ENCODE data around the gene PGBD2. TPM values are rescaled to one million over a fixed set of nuclear protein-coding genes. Genes with fewer than 3 reads are reported as not detected.

The PGBD2 gene
- total and polyA plus RNA-seq, 9 of the 15 experiments (the other 6 are each of a cell fraction or from before 2014, with no cell fraction given) = 11.9 to 21.8 (median 14.7) TPM

DNA sequence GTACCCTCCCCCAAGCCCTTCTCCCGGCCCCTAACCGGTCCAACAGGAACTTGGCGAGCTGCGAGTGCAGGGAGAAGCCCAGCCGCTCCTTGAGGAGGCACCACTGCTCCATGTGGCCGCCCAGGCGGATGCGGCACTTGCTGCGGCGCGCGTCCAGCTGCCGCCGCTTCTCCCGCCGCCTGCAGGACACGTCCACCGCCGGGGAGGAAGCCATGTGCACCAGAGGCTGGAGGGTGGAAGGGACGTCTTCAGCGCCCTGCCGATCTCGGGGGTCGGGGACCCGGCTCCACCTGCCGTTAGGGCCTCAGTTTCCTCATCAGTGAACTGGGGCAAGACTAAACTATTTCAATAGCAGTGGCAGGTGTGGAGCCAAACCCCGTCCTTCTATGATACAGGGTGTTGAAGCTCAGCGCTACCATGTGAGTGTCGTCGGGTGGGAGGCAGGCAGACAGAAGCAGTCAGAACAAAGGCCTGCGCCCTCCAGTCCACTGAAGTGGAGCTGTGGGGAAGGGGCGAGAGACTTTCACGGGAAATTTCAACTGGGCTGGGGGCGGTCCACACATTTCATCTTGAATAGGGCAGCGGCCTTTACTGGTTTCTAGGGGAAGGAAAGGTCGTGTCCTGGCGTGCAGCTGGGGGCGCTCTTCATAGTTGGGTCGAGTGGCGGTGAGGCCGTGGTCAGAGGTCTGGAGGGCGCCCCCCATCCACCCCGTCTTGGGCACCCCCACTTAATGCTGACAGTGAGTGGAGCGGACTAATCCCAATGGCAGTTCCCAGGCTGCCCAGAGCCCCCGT, 47.7 kb upstream of the PGBD2 start (continued):
- peak; percentile 80 for TF ChIP-seq RBFOX2 (IDR thresholded peaks at IDR 0.05; ENCODE audit: low read depth, low read length)
- no peak for TF ChIP-seq ELF2 (CRISPR knock-in tag; IDR thresholded peaks at IDR 0.05)
- peak in 1 of 2 experiments; percentile 67; a peak in 1 of 4 replicates for TF ChIP-seq FOXA3 (CRISPR knock-in tag; conservative IDR thresholded peaks at IDR 0.05 in 1 of 2, IDR thresholded peaks at IDR 0.05 in 1 of 2)
- no peak for TF ChIP-seq ZKSCAN3 (CRISPR knock-in tag; IDR thresholded peaks at IDR 0.05)
- TF ChIP-seq MIER1 (IDR thresholded peaks at IDR 0.05; ENCODE audit: low read depth) = no peak
- TF ChIP-seq SRSF7 (optimal IDR thresholded peaks at IDR 0.05; ENCODE audit: low read depth, low read length) = no peak
- TF ChIP-seq FIP1L1 (IDR thresholded peaks at IDR 0.05; ENCODE audit: low read depth, low read length, poor library complexity, severe bottlenecking) = no peak
- no peak for TF ChIP-seq FOSL1 (tag; conservative IDR thresholded peaks at IDR 0.05)
- no peak for TF ChIP-seq NRF1 (conservative IDR thresholded peaks at IDR 0.05 in 1 of 2, IDR thresholded peaks at IDR 0.05 in 1 of 2)
- TF ChIP-seq ZNF75A (CRISPR knock-in tag; IDR thresholded peaks at IDR 0.05) = no peak
- TF ChIP-seq MAFK (IDR thresholded peaks at IDR 0.05; ENCODE audit: low read length) = no peak
- TF ChIP-seq ELF4 (CRISPR knock-in tag; IDR thresholded peaks at IDR 0.05) = no peak
- TF ChIP-seq, protein P1, sequence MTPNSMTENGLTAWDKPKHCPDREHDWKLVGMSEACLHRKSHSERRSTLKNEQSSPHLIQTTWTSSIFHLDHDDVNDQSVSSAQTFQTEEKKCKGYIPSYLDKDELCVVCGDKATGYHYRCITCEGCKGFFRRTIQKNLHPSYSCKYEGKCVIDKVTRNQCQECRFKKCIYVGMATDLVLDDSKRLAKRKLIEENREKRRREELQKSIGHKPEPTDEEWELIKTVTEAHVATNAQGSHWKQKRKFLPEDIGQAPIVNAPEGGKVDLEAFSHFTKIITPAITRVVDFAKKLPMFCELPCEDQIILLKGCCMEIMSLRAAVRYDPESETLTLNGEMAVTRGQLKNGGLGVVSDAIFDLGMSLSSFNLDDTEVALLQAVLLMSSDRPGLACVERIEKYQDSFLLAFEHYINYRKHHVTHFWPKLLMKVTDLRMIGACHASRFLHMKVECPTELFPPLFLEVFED (CRISPR knock-in tag; conservative IDR thresholded peaks at IDR 0.05) = no peak
- TF ChIP-seq ZBTB8A (IDR thresholded peaks at IDR 0.05; ENCODE audit: partially characterized antibody) = no peak
- TF ChIP-seq PHF20 (IDR thresholded peaks at IDR 0.05; ENCODE audit: partially characterized antibody) = no peak
- no peak for TF ChIP-seq ZNF146 (CRISPR knock-in tag; IDR thresholded peaks at IDR 0.05; ENCODE audit: unreplicated experiment)
- no peak for TF ChIP-seq FOXA1 (IDR thresholded peaks at IDR 0.05; ENCODE audit: borderline replicate concordance)
- no peak; the same call in 1 of the 2 replicates for TF ChIP-seq NCOR1 (IDR thresholded peaks at IDR 0.05)
- no peak for TF ChIP-seq GTF2A2 (tag; IDR thresholded peaks at IDR 0.05)
- TF ChIP-seq, protein P2, sequence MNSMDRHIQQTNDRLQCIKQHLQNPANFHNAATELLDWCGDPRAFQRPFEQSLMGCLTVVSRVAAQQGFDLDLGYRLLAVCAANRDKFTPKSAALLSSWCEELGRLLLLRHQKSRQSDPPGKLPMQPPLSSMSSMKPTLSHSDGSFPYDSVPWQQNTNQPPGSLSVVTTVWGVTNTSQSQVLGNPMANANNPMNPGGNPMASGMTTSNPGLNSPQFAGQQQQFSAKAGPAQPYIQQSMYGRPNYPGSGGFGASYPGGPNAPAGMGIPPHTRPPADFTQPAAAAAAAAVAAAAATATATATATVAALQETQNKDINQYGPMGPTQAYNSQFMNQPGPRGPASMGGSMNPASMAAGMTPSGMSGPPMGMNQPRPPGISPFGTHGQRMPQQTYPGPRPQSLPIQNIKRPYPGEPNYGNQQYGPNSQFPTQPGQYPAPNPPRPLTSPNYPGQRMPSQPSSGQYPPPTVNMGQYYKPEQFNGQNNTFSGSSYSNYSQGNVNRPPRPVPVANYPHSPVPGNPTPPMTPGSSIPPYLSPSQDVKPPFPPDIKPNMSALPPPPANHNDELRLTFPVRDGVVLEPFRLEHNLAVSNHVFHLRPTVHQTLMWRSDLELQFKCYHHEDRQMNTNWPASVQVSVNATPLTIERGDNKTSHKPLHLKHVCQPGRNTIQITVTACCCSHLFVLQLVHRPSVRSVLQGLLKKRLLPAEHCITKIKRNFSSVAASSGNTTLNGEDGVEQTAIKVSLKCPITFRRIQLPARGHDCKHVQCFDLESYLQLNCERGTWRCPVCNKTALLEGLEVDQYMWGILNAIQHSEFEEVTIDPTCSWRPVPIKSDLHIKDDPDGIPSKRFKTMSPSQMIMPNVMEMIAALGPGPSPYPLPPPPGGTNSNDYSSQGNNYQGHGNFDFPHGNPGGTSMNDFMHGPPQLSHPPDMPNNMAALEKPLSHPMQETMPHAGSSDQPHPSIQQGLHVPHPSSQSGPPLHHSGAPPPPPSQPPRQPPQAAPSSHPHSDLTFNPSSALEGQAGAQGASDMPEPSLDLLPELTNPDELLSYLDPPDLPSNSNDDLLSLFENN (IDR thresholded peaks at IDR 0.05; ENCODE audit: low read depth in 2 of 2, low read length in 2 of 2) = no peak
- TF ChIP-seq, protein P3, sequence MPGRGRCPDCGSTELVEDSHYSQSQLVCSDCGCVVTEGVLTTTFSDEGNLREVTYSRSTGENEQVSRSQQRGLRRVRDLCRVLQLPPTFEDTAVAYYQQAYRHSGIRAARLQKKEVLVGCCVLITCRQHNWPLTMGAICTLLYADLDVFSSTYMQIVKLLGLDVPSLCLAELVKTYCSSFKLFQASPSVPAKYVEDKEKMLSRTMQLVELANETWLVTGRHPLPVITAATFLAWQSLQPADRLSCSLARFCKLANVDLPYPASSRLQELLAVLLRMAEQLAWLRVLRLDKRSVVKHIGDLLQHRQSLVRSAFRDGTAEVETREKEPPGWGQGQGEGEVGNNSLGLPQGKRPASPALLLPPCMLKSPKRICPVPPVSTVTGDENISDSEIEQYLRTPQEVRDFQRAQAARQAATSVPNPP (IDR thresholded peaks at IDR 0.05; ENCODE audit: borderline replicate concordance, insufficient read depth, insufficient read length) = no peak
- no peak for TF ChIP-seq SIX5 (IDR thresholded peaks at IDR 0.05; ENCODE audit: borderline replicate concordance in 1 of 2, insufficient read depth in 1 of 2, low read depth in 1 of 2, low read length in 2 of 2)
- TF ChIP-seq POU5F1 (IDR thresholded peaks at IDR 0.05; ENCODE audit: borderline replicate concordance, low read depth, low read length, partially characterized antibody) = no peak
